ENCODE results near the gene PPP3R2.

DNA sequence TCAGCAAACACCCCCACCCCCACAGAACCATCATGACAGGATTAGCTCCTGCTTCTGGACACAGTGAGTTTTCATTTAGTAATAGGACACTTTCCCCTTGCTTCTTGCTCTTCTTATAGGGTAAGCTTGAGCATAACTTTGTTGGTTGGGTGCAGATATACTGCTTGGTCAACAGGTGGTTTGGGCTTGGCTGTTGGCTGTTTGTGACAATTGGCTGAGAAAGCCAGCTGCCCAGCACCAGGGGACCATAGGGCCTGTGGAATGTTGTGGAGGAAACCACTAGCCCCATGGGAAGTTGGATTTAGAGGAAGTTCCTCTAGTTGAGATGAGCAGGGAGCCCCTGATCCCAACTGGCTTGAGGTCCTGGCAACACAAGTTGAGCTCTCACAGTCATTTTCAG lies 30.5 kb downstream of the PPP3R2 start:
- TF ChIP-seq BACH2 (CRISPR knock-in tag; IDR thresholded peaks at IDR 0.05; ENCODE audit: borderline replicate concordance) (no peak), RARB (CRISPR knock-in tag; IDR thresholded peaks at IDR 0.05) (no peak), ZFP3 (CRISPR knock-in tag; IDR thresholded peaks at IDR 0.05) (no peak), ZNF565 (CRISPR knock-in tag; conservative IDR thresholded peaks at IDR 0.05; ENCODE audit: low read depth) (no peak), ISL1 (CRISPR knock-in tag; IDR thresholded peaks at IDR 0.05) (no peak), OSR1 (CRISPR knock-in tag; IDR thresholded peaks at IDR 0.05) (no peak), ZC3H10 (CRISPR knock-in tag; IDR thresholded peaks at IDR 0.05) (no peak), ARNTL (CRISPR knock-in tag; IDR thresholded peaks at IDR 0.05; ENCODE audit: borderline replicate concordance, low read depth) (no peak), CSDC2 (CRISPR knock-in tag; IDR thresholded peaks at IDR 0.05) (no peak), TOX (CRISPR knock-in tag; IDR thresholded peaks at IDR 0.05; ENCODE audit: borderline replicate concordance) (no peak), GLIS3 (CRISPR knock-in tag; IDR thresholded peaks at IDR 0.05) (no peak)
- TF ChIP-seq, protein P1, sequence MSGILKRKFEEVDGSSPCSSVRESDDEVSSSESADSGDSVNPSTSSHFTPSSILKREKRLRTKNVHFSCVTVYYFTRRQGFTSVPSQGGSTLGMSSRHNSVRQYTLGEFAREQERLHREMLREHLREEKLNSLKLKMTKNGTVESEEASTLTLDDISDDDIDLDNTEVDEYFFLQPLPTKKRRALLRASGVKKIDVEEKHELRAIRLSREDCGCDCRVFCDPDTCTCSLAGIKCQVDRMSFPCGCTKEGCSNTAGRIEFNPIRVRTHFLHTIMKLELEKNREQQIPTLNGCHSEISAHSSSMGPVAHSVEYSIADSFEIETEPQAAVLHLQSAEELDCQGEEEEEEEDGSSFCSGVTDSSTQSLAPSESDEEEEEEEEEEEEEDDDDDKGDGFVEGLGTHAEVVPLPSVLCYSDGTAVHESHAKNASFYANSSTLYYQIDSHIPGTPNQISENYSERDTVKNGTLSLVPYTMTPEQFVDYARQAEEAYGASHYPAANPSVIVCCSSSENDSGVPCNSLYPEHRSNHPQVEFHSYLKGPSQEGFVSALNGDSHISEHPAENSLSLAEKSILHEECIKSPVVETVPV (CRISPR knock-in tag; IDR thresholded peaks at IDR 0.05), result no peak
- TF ChIP-seq, protein P2, sequence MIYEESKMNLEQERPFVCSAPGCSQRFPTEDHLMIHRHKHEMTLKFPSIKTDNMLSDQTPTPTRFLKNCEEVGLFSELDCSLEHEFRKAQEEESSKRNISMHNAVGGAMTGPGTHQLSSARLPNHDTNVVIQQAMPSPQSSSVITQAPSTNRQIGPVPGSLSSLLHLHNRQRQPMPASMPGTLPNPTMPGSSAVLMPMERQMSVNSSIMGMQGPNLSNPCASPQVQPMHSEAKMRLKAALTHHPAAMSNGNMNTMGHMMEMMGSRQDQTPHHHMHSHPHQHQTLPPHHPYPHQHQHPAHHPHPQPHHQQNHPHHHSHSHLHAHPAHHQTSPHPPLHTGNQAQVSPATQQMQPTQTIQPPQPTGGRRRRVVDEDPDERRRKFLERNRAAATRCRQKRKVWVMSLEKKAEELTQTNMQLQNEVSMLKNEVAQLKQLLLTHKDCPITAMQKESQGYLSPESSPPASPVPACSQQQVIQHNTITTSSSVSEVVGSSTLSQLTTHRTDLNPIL (CRISPR knock-in tag; IDR thresholded peaks at IDR 0.05; ENCODE audit: low read depth), result no peak
- TF ChIP-seq, protein P3, sequence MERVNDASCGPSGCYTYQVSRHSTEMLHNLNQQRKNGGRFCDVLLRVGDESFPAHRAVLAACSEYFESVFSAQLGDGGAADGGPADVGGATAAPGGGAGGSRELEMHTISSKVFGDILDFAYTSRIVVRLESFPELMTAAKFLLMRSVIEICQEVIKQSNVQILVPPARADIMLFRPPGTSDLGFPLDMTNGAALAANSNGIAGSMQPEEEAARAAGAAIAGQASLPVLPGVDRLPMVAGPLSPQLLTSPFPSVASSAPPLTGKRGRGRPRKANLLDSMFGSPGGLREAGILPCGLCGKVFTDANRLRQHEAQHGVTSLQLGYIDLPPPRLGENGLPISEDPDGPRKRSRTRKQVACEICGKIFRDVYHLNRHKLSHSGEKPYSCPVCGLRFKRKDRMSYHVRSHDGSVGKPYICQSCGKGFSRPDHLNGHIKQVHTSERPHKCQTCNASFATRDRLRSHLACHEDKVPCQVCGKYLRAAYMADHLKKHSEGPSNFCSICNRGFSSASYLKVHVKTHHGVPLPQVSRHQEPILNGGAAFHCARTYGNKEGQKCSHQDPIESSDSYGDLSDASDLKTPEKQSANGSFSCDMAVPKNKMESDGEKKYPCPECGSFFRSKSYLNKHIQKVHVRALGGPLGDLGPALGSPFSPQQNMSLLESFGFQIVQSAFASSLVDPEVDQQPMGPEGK (CRISPR knock-in tag; IDR thresholded peaks at IDR 0.05; ENCODE audit: borderline replicate concordance), result no peak

All from SK-N-SH treated with all-trans-retinoic acid at 6 μM for 48 hours (cell line).